ENCODE results near the gene COX4I1.

COX4I1 gene

GRCh38 chr16:85842435-85842834, 42.9 kb downstream of the COX4I1 start:
- no peak for DNase-seq (ENCODE audit: low read depth)

GRCh38 chr16:85842848-85843247, 43.4 kb downstream of the COX4I1 start:
- DNase-seq (ENCODE audit: low read depth): no peak

GRCh38 chr16:85843471-85844168, 44.1 kb downstream of the COX4I1 start:
- DNase-seq (ENCODE audit: low read depth): no peak

- DNase-seq (ENCODE audit: low read depth): no peak
These were observed 44.6 kb downstream of the COX4I1 start for GRCh38 chr16:85844169-85844481.

GRCh38 chr16:85844786-85845185, 45.3 kb downstream of the COX4I1 start:
- no peak for DNase-seq (ENCODE audit: low read depth)

- DNase-seq (ENCODE audit: low read depth): no peak
These were observed 45.8 kb downstream of the COX4I1 start for GRCh38 chr16:85845266-85845665.

- DNase-seq (ENCODE audit: low read depth): no peak
These were observed 47.0 kb downstream of the COX4I1 start for GRCh38 chr16:85846461-85846860.

- DNase-seq (ENCODE audit: low read depth): no peak
These were observed 47.5 kb downstream of the COX4I1 start for GRCh38 chr16:85847036-85847435.

- DNase-seq (ENCODE audit: low read depth): no peak
These were observed 48.4 kb downstream of the COX4I1 start for GRCh38 chr16:85847681-85848601.

- DNase-seq (ENCODE audit: low read depth): no peak
These were observed 49.5 kb downstream of the COX4I1 start for GRCh38 chr16:85848986-85849385.

- DNase-seq (ENCODE audit: low read depth): no peak
These were observed 49.9 kb downstream of the COX4I1 start for GRCh38 chr16:85849388-85849787.

GRCh38 chr16:85850344-85850880, 50.9 kb downstream of the COX4I1 start:
- no peak for DNase-seq (ENCODE audit: low read depth)

- DNase-seq (ENCODE audit: low read depth): no peak
These were observed 51.7 kb downstream of the COX4I1 start for GRCh38 chr16:85851034-85851785.

- DNase-seq (ENCODE audit: low read depth): no peak
These were observed 54.4 kb downstream of the COX4I1 start for GRCh38 chr16:85853547-85854545.

- no peak for DNase-seq (ENCODE audit: low read depth)
These were observed 55.4 kb downstream of the COX4I1 start for GRCh38 chr16:85854935-85855334.

- no peak for DNase-seq (ENCODE audit: low read depth)
These were observed 56.6 kb downstream of the COX4I1 start for GRCh38 chr16:85856079-85856478.

GRCh38 chr16:85856585-85856984, 57.1 kb downstream of the COX4I1 start:
- DNase-seq (ENCODE audit: low read depth): no peak

All from activated gamma-delta T cell treated with anti-CD3 and anti-CD28 coated beads, Interleukin-2, amount 50 U/mL, for 16 hours (primary cell).